ENCODE data around the gene STAT6. TPM values are rescaled to one million over a fixed set of nuclear protein-coding genes. Genes with fewer than 3 reads are reported as not detected.
"Not testable (repeated sequence)": the region's sequence is repeated elsewhere in the genome, so short reads cannot be mapped to it uniquely, and the experiment has no call there.

STAT6 gene
- polyA plus RNA-seq, 1 experiment: 79.5 TPM

DNA sequence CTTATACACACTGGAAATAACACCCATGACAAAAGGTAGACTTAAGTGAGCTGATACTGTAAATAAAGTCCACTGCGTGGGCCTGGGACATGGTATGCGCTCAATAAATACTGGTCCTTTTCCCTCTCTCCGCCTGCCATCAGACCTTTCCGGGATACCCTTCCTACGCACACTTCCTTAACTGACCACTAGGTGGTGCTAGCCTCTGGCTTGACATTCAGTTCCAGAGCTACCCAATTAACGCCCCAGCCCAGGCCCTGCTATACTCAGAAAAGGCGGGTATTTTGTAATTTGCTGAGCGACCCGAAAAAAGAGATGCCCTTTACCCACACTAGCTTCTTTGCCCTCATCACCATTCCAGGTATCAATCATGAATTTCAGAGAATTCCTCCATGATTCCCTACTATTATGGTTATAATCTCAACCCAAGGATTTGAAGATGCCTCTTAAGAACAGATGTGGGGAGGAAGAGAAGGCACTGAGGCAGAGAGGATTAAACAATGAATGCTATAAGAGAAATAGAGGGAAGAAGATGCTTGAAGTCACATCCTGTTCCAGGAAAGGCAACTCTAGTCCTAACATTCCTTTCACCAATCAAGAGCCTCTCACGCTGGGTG, 13.2 kb upstream of the STAT6 start:
- no peak for DNase-seq (ENCODE audit: low read depth, low spot score)
- ChIA-PET POLR2A (interaction anchor here (0.6 to 1.2 kb wide), 3 partner anchors 12 to 36 kb away, joined by 3 to 6 read pairs (median 4); partner anchors contain the start of genes NAB2 and STAT6), CTCF (interaction anchor here (0.5 to 4.7 kb wide), 33 partner anchors 9 to 119 kb away, joined by 3 to 49 read pairs (median 8); partner anchors contain the start of genes NEMP1, SHMT2 and STAT6)
- Histone ChIP-seq H3K27me3 (ENCODE audit: control insufficient read depth, insufficient read depth, low read length) (no peaks in the 10 kb centered on the region), H3K4me3 (ENCODE audit: low read depth, low read length) (no peak overlapping the region), H3K27ac (ENCODE audit: low read depth, low read length) (no peak overlapping the region), H3K9me3 (ENCODE audit: control insufficient read depth, insufficient read depth, low read length) (peaks cover 3% of the 10 kb centered on the region; the same call in 1 of the 2 replicates)
- TF ChIP-seq, protein P1, sequence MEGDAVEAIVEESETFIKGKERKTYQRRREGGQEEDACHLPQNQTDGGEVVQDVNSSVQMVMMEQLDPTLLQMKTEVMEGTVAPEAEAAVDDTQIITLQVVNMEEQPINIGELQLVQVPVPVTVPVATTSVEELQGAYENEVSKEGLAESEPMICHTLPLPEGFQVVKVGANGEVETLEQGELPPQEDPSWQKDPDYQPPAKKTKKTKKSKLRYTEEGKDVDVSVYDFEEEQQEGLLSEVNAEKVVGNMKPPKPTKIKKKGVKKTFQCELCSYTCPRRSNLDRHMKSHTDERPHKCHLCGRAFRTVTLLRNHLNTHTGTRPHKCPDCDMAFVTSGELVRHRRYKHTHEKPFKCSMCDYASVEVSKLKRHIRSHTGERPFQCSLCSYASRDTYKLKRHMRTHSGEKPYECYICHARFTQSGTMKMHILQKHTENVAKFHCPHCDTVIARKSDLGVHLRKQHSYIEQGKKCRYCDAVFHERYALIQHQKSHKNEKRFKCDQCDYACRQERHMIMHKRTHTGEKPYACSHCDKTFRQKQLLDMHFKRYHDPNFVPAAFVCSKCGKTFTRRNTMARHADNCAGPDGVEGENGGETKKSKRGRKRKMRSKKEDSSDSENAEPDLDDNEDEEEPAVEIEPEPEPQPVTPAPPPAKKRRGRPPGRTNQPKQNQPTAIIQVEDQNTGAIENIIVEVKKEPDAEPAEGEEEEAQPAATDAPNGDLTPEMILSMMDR (IDR thresholded peaks at IDR 0.05; ENCODE audit: low read depth, low read length): peak; percentile 98

DNA sequence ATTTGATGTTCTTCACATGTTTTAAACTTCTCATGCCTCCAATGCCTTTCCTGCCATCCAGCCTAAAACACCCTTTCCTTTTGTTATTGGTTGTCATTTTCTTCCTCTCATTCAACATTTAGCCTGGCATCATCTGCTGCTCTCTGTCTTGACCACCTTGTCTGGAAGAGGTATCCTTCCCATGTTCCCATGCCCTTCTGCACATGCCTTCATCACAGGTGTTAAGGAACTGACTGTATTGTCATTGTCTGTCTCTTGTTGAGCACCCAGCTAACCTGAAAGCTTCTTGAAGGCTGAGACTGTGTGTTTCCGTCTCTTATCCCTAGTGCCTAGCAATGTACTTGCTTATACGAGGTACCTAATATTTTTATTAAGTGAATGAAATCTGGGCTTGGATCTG, 12.7 kb upstream of the STAT6 start:
- no peak overlapping the region for H3K27ac ChIP-seq (ENCODE audit: low read depth, low read length)
- no peaks in the 10 kb centered on the region for H3K27me3 ChIP-seq (ENCODE audit: control insufficient read depth, insufficient read depth, low read length)
- CTCF ChIA-PET: interaction anchor here (0.8 to 4.7 kb wide), 29 partner anchors 8 to 119 kb away, joined by 3 to 49 read pairs (median 9); partner anchors contain the start of genes NEMP1 and STAT6
- no peak for DNase-seq (ENCODE audit: low read depth, low spot score)
- TF ChIP-seq, protein P1 (IDR thresholded peaks at IDR 0.05; ENCODE audit: low read depth, low read length): no peak
- H3K9me3 ChIP-seq (ENCODE audit: control insufficient read depth, insufficient read depth, low read length): peaks cover 2% of the 10 kb centered on the region; the same call in 1 of the 2 replicates
- H3K4me3 ChIP-seq (ENCODE audit: low read depth, low read length): no peak overlapping the region
- POLR2A ChIA-PET: interaction anchor here (0.7 to 1.2 kb wide), 2 partner anchors 13 to 35 kb away, joined by 3 to 6 read pairs; partner anchors contain the start of genes NAB2 and STAT6

DNA sequence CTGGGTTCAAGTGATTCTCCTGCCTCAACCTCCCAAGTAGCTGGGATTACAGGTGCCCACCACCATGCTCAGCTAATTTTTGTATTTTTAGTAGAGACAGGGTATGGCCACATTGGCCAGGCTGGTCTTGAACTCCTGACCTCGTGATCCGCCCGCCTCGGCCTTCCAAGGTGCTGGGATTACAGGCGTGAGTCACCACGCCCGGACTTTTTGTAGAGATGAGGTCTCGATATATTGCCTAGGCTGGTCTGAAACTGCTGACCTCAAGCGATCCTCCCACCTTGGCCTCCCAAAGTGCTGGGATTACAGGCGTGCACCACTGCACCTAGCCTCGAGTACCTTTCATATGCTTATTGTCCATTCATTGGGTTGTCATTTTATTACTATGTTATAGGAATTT, 9.6 kb upstream of the STAT6 start:
- H3K27ac ChIP-seq (ENCODE audit: low read depth, low read length); H3K4me3 ChIP-seq (ENCODE audit: low read depth, low read length); DNase-seq (ENCODE audit: low read depth, low spot score); H3K27me3 ChIP-seq (ENCODE audit: control insufficient read depth, insufficient read depth, low read length); H3K9me3 ChIP-seq (ENCODE audit: control insufficient read depth, insufficient read depth, low read length); POLR2A ChIA-PET: not testable (repeated sequence)
- CTCF ChIA-PET: interaction anchor here (0.6 to 2.1 kb wide), 7 partner anchors 9 to 121 kb away, joined by 3 to 13 read pairs (median 4); partner anchors contain the start of gene STAT6

DNA sequence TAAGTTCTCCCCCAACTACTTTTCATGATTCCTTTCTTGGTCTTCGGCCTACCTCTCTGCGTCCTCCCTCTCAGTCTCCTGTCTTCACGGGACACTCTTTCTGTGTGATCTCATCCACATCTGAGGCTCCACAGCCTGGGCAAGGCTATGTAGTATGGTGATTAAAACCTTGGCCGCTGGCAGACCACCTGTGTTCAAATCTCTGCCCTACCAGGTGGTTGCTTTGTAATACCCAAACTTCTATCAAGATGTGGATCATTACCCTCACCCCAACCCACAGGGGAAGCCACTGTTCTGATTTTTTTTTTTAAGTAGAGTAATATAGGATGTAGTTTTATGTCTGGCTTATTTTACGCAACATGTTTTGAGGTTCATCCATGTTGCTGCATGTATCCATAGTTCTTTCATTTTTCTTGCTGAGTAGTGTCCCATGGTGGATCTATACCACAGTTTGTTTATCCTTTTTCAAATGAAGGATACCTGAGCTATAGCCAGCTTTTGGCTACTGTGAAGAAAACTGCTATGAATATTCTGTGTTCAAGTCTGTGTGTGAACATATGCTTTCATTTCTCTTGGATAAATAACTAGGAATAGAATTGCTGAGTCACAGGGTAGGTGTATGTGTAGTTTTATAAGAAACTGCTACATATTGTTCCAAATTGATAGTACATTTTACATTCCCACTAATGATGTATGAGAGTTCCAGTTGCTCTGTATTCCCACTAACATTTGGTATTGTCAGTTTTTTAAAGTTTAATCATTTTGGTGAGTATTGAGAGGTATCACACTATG, 8.3 kb upstream of the STAT6 start:
- H3K9me3 ChIP-seq (ENCODE audit: control insufficient read depth, insufficient read depth, low read length): no peaks in the 10 kb centered on the region
- H3K27me3 ChIP-seq (ENCODE audit: control insufficient read depth, insufficient read depth, low read length): no peaks in the 10 kb centered on the region
- ChIA-PET CTCF (interaction anchor here (0.7 to 2.1 kb wide), 2 partner anchors 56 to 91 kb away, joined by 3 to 13 read pairs; no protein-coding TSS in a partner anchor), POLR2A (no interaction called here)
- no peak overlapping the region for H3K4me3 ChIP-seq (ENCODE audit: low read depth, low read length)
- DNase-seq (ENCODE audit: low read depth, low spot score): no peak
- H3K27ac ChIP-seq (ENCODE audit: low read depth, low read length): no peak overlapping the region
- TF ChIP-seq, protein P1 (IDR thresholded peaks at IDR 0.05; ENCODE audit: low read depth, low read length): no peak

DNA sequence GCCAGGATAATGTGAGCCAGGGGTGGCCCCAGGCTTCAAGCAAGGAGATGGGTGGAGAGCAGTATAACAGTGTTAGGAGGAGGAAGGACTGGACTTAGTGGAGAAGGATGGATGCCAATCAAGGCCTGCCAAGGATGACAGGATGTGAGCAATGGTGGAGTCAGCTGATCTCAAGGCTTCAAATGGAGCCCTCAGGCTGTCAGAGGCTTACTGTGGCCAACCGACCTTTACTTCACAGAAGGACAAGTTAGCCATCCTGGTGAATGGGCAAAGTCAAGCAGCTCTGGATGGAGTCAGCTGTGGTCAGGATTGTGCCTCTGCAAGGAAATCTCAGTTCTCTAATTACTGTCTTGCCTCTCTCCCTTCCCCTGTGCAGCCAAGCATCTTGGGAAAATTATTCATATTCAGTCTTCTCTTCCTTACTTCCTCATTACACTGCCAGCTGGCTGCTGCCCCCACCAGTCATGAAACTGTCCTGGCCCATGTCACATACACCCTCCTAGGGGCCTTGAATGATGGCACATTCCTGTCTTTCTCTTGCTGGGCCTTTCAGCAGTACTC, 7.6 kb upstream of the STAT6 start:
- Histone ChIP-seq H3K9me3 (ENCODE audit: control insufficient read depth, insufficient read depth, low read length) (no peaks in the 10 kb centered on the region), H3K27me3 (ENCODE audit: control insufficient read depth, insufficient read depth, low read length) (no peaks in the 10 kb centered on the region), H3K27ac (ENCODE audit: low read depth, low read length) (no peak overlapping the region), H3K4me3 (ENCODE audit: low read depth, low read length) (no peak overlapping the region)
- ChIA-PET POLR2A (no interaction called here), CTCF (interaction anchor here (0.8 kb wide), 1 partner anchor 11 kb away, joined by 3 read pairs; no protein-coding TSS in a partner anchor)
- no peak for DNase-seq (ENCODE audit: low read depth, low spot score)
- TF ChIP-seq, protein P1 (IDR thresholded peaks at IDR 0.05; ENCODE audit: low read depth, low read length): no peak
